HG03520 (cell line): Measurements from ENCODE around the gene SYCP3.
"Not testable (repeated sequence)": the region's sequence is repeated elsewhere in the genome, so short reads cannot be mapped to it uniquely, and the experiment has no call there.

Experiments used
- ATAC-seq: cut with Tn5 transposase; IDR thresholded peaks from one replicate; pipeline ENCODE4 v1.9.1; 2021; ENCODE audit warnings: mild to moderate bottlenecking, moderate library complexity; ENCODE audit not compliant: unreplicated experiment

Gene SYCP3

GRCh38 chr12:101761350-101761749, 22.1 kb upstream of the SYCP3 start:
- ATAC-seq, result no peak

GRCh38 chr12:101759396-101760047, 20.3 kb upstream of the SYCP3 start:
- ATAC-seq, result no peak

GRCh38 chr12:101750152-101750551, 10.9 kb upstream of the SYCP3 start:
- no peak for ATAC-seq

GRCh38 chr12:101749657-101750056, 10.4 kb upstream of the SYCP3 start:
- ATAC-seq, result no peak

GRCh38 chr12:101748907-101749306, 9.6 kb upstream of the SYCP3 start:
- ATAC-seq, result no peak

- ATAC-seq, result no peak
Measured at GRCh38 chr12:101747697-101748096, 8.4 kb upstream of the SYCP3 start.

- no peak for ATAC-seq
Measured at GRCh38 chr12:101746661-101747060, 7.4 kb upstream of the SYCP3 start.

- no peak for ATAC-seq
Measured at GRCh38 chr12:101746196-101746595, 6.9 kb upstream of the SYCP3 start.

- no peak for ATAC-seq
Measured at GRCh38 chr12:101745481-101745880, 6.2 kb upstream of the SYCP3 start.

GRCh38 chr12:101743724-101744472, 4.6 kb upstream of the SYCP3 start:
- ATAC-seq, result peak; percentile 98

GRCh38 chr12:101743242-101743641, 4.0 kb upstream of the SYCP3 start:
- ATAC-seq, result no peak

GRCh38 chr12:101740980-101741379, 1.7 kb upstream of the SYCP3 start:
- ATAC-seq, result no peak

- ATAC-seq, result no peak
Measured at GRCh38 chr12:101740566-101740965, 1.3 kb upstream of the SYCP3 start.

- ATAC-seq, result no peak
Measured at GRCh38 chr12:101737476-101737875, 1.8 kb downstream of the SYCP3 start.

GRCh38 chr12:101734482-101734881, 4.8 kb downstream of the SYCP3 start:
- ATAC-seq, result not testable (repeated sequence)

GRCh38 chr12:101733166-101733565, 6.1 kb downstream of the SYCP3 start:
- ATAC-seq, result no peak

- no peak for ATAC-seq
Measured at GRCh38 chr12:101732318-101732717, 6.9 kb downstream of the SYCP3 start.

GRCh38 chr12:101729842-101730241, 9.4 kb downstream of the SYCP3 start:
- no peak for ATAC-seq

GRCh38 chr12:101727098-101727497, 12.2 kb downstream of the SYCP3 start:
- no peak for ATAC-seq

GRCh38 chr12:101722392-101722791, 16.9 kb downstream of the SYCP3 start:
- no peak for ATAC-seq

- ATAC-seq, result no peak
Measured at GRCh38 chr12:101720118-101720517, 19.1 kb downstream of the SYCP3 start.

GRCh38 chr12:101719566-101719965, 19.7 kb downstream of the SYCP3 start:
- ATAC-seq, result no peak
